ENCODE data around the gene GALNT18. TPM values are rescaled to one million over a fixed set of nuclear protein-coding genes. Genes with fewer than 3 reads are reported as not detected.

GALNT18 gene
- total and polyA plus RNA-seq, 2 donors: 7.9 to 16.1 TPM

DNA sequence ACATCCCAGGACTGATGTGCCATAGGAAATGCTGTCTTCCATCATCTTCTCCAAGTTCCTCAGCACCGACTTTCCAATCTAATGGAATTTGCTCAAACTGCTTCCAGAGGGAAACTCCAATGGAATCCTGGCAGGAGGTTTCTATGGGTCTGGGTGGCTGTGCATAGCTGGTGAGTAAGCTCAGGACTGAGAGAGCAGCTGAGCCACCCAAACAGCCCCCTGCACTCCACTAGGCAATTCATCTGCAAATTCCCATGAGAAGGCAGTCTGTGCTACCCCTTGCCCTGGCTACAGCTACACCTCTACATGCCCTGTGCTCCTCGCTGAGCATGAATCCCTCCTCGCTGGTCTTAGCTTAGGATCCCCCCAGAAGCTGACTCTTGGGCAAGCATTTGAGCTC is 140.8 kb downstream of the GALNT18 start:
- no peak overlapping the region for H3K27ac ChIP-seq (ENCODE audit: low read depth in 1 of 2, low read length in 1 of 2)
- no peak for DNase-seq (ENCODE audit: low read depth in 6 of 9, low spot score in 9 of 9)
- no peak overlapping the region for H3K4me3 ChIP-seq (ENCODE audit: low read length in 2 of 2)
- no peaks in the 10 kb centered on the region for H3K9me3 ChIP-seq (ENCODE audit: control insufficient read depth in 2 of 2, insufficient read depth in 1 of 2, low read length in 1 of 2)
- H3K27me3 ChIP-seq (ENCODE audit: control insufficient read depth in 2 of 2, insufficient read depth in 1 of 2, low read length in 1 of 2): peaks cover 0 to 2% of the 10 kb centered on the region in 2 donors
- H3K36me3 ChIP-seq (ENCODE audit: control insufficient read depth in 2 of 2, insufficient read depth in 2 of 2, low read length in 1 of 2): no peaks in the 10 kb centered on the region
- WGBS: 93% methylated on average over 2 of the region's 3 CpGs
- no peaks in the 10 kb centered on the region for H3K4me1 ChIP-seq (ENCODE audit: control insufficient read depth in 2 of 2, insufficient read depth in 2 of 2, low read length in 2 of 2)

DNA sequence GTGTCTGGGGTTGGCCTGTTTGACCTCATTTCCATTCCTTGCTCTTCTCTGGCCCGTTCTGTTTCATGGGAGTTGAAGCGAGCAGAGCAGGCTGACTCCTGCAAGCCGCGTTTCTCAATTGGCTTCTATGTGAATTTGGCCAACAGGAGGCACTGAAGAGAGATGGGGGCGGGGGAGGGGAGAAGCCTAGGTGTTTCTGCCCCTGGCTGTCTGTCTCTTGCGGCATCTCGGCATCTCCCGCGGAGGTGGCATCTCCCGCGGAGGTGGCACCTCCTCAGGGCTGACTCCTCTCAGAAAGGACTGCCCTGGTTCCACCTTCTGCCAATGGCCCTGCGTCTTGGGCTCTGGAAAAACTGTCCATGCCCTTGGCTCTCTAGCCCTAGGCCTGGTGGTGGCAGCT is 143.1 kb downstream of the GALNT18 start:
- Histone ChIP-seq H3K4me3 (ENCODE audit: low read length in 2 of 2) (no peak overlapping the region), H3K36me3 (ENCODE audit: control insufficient read depth in 2 of 2, insufficient read depth in 2 of 2, low read length in 1 of 2) (no peaks in the 10 kb centered on the region), H3K4me1 (ENCODE audit: control insufficient read depth in 2 of 2, insufficient read depth in 2 of 2, low read length in 2 of 2) (no peaks in the 10 kb centered on the region), H3K9me3 (ENCODE audit: control insufficient read depth in 2 of 2, insufficient read depth in 1 of 2, low read length in 1 of 2) (no peaks in the 10 kb centered on the region), H3K27ac (ENCODE audit: low read depth in 1 of 2, low read length in 1 of 2) (no peak overlapping the region), H3K27me3 (ENCODE audit: control insufficient read depth in 2 of 2, insufficient read depth in 1 of 2, low read length in 1 of 2) (peaks cover 0 to 2% of the 10 kb centered on the region in 2 donors)
- DNase-seq (ENCODE audit: low read depth in 6 of 9, low spot score in 9 of 9): no peak
- 91% methylated on average over 12 of the region's 12 CpGs for WGBS

DNA sequence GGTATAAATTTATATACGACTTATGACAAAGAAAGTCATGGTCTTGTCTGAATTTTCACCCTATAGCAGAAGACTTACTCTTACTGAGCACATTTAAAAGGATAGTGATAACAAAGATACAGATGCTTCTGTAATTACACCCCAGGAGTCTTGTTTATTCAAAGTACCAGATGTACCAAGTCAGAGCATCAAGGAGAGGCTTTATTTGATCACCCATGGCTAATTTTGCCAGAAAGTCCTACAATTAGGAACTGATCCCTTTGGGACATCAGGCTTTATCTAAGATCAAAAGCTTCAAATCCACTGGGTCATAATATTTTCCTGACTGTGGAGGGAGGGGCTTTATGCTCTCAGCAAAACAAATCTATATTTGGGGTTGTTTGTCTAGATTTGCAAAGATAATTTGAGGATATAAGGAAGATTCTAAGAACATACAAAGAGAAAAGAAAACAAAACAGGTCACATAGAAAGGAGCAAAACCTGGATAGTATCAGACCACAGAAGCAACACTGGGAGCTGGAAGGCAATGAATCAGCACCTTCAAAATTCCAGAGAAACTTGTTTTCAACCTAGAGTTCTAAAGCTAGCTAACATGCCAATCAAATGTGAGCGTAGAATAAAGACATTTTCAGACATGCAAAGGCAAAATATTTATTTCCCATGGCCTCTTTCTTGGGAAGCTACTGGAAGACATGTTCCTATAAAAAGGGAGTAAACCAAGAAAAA is 143.9 kb downstream of the GALNT18 start:
- no peak for DNase-seq (ENCODE audit: low read depth in 6 of 9, low spot score in 9 of 9)
- no peaks in the 10 kb centered on the region for H3K4me1 ChIP-seq (ENCODE audit: control insufficient read depth in 2 of 2, insufficient read depth in 2 of 2, low read length in 2 of 2)
- H3K27ac ChIP-seq (ENCODE audit: low read depth in 1 of 2, low read length in 1 of 2): no peak overlapping the region
- H3K27me3 ChIP-seq (ENCODE audit: control insufficient read depth in 2 of 2, insufficient read depth in 1 of 2, low read length in 1 of 2): peaks cover 0 to 2% of the 10 kb centered on the region in 2 donors
- WGBS: 69% methylated on average over 2 of the region's 2 CpGs
- no peaks in the 10 kb centered on the region for H3K9me3 ChIP-seq (ENCODE audit: control insufficient read depth in 2 of 2, insufficient read depth in 1 of 2, low read length in 1 of 2)
- H3K4me3 ChIP-seq (ENCODE audit: low read length in 2 of 2): no peak overlapping the region
- H3K36me3 ChIP-seq (ENCODE audit: control insufficient read depth in 2 of 2, insufficient read depth in 2 of 2, low read length in 1 of 2): no peaks in the 10 kb centered on the region

DNA sequence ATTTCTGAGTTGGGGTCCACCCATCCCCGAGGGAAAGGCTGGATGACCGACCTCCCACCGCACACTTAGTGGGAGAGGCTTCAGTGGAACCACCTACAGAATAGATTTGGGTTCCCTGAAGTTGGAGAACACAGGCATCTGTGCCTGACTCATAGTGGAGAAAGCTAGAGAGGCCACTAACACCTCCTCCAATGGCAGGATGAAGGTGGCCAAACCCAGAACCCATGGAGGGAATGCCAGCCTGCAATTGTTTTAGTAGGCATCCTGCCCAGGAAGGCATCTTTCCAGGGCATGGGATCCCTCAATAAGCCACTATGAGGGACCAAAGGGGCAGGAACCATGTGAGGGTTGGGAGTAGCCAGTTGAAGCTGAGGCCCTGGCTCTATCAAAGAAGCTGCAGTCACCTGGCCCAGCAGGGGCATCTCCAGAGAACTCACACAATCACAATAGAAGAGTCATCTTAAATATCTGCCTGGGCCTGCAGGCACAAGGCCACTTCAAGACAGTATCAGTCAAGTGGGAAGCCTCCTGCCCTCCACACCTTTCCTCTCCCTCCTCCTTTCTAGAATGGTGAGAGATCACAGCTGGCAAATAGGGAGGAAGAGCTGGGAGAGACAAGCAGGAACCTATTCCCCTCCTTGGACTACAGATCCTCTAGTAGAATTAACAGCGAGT is 144.7 kb downstream of the GALNT18 start:
- Histone ChIP-seq H3K9me3 (ENCODE audit: control insufficient read depth in 2 of 2, insufficient read depth in 1 of 2, low read length in 1 of 2) (no peaks in the 10 kb centered on the region), H3K27me3 (ENCODE audit: control insufficient read depth in 2 of 2, insufficient read depth in 1 of 2, low read length in 1 of 2) (peaks cover 0 to 2% of the 10 kb centered on the region in 2 donors), H3K36me3 (ENCODE audit: control insufficient read depth in 2 of 2, insufficient read depth in 2 of 2, low read length in 1 of 2) (no peaks in the 10 kb centered on the region), H3K27ac (ENCODE audit: low read depth in 1 of 2, low read length in 1 of 2) (no peak overlapping the region), H3K4me1 (ENCODE audit: control insufficient read depth in 2 of 2, insufficient read depth in 2 of 2, low read length in 2 of 2) (no peaks in the 10 kb centered on the region), H3K4me3 (ENCODE audit: low read length in 2 of 2) (no peak overlapping the region)
- no peak for DNase-seq (ENCODE audit: low read depth in 6 of 9, low spot score in 9 of 9)
- WGBS: 65% methylated on average over 4 of the region's 4 CpGs

DNA sequence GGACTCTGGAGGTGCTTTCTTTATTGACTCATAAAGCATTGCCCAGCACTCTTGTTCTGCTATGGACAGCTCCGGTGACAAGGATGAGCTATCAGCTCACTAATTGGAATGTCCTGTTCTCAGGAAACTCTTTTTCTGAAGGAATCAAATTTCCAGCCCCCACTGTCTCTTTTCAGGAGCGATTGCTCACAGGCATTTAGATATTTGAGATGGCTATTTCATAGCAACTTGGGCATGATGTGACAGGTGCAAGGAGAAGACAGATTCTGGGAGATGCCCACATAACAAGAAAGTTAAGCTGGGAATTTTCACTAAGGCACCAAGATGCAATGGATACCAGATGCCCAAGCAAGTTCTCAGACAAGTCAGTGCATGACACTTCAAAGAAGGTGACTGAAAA is 145.3 kb downstream of the GALNT18 start:
- no peaks in the 10 kb centered on the region for H3K9me3 ChIP-seq (ENCODE audit: control insufficient read depth in 2 of 2, insufficient read depth in 1 of 2, low read length in 1 of 2)

DNA sequence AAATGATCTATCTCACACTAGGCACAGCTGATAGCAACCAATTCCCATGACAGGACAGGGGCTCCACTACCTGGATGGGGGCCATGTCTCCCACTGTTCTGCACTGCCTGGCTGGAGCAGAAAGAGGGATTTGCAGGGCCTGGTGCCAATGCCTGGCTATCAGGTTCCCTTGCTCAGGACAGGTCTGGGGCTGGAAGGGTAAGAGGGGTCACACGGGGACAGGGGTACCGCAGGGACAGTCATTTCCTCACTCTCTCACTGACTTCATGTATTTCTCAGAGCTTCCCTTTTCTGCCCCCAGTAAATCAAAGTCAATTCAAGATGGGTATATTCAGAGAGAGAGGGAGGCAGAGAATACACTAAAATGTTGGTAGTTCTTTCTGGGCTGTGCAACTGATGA is 149.7 kb downstream of the GALNT18 start:
- Histone ChIP-seq H3K4me1 (ENCODE audit: control insufficient read depth in 2 of 2, insufficient read depth in 2 of 2, low read length in 2 of 2) (no peaks in the 10 kb centered on the region), H3K9me3 (ENCODE audit: control insufficient read depth in 2 of 2, insufficient read depth in 1 of 2, low read length in 1 of 2) (no peaks in the 10 kb centered on the region), H3K27me3 (ENCODE audit: control insufficient read depth in 2 of 2, insufficient read depth in 1 of 2, low read length in 1 of 2) (no peaks in the 10 kb centered on the region), H3K36me3 (ENCODE audit: control insufficient read depth in 2 of 2, insufficient read depth in 2 of 2, low read length in 1 of 2) (no peaks in the 10 kb centered on the region), H3K27ac (ENCODE audit: low read depth in 1 of 2, low read length in 1 of 2) (no peak overlapping the region), H3K4me3 (ENCODE audit: low read length in 2 of 2) (no peak overlapping the region)
- DNase-seq (ENCODE audit: low read depth in 6 of 9, low spot score in 9 of 9): no peak
- 5% methylated on average over 2 of the region's 2 CpGs for WGBS

More for the DNA sequence above, 145.3 kb downstream of the GALNT18 start:
- Histone ChIP-seq H3K36me3 (ENCODE audit: control insufficient read depth in 2 of 2, insufficient read depth in 2 of 2, low read length in 1 of 2) (no peaks in the 10 kb centered on the region), H3K4me1 (ENCODE audit: control insufficient read depth in 2 of 2, insufficient read depth in 2 of 2, low read length in 2 of 2) (no peaks in the 10 kb centered on the region), H3K27me3 (ENCODE audit: control insufficient read depth in 2 of 2, insufficient read depth in 1 of 2, low read length in 1 of 2) (peaks cover 0 to 2% of the 10 kb centered on the region in 2 donors), H3K27ac (ENCODE audit: low read depth in 1 of 2, low read length in 1 of 2) (no peak overlapping the region), H3K4me3 (ENCODE audit: low read length in 2 of 2) (no peak overlapping the region)
- 89% methylated on average over 2 of the region's 2 CpGs for WGBS
- peak in 1 of 9 donors; percentile 2 for DNase-seq (ENCODE audit: low read depth in 6 of 9, low spot score in 9 of 9)

DNA sequence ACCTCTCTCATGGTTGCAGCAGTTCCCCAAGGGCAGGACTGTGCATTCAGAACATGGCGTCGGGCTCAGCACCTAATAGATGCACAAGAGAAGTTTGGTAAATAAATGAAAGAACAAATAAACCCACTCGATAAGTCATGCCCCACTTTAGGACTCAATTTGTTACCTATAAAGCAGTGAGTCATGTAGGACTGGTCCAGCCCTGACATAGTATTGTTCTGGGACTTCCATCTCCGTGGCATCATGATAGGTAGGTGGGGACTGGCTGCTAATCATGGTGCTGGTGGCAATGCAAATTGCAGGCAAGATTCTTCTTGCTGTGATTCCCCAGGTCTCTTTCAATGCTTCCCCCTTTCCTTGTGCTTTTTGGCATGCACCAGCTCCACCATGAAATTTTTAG is 150.6 kb downstream of the GALNT18 start:
- H3K27me3 ChIP-seq (ENCODE audit: control insufficient read depth in 2 of 2, insufficient read depth in 1 of 2, low read length in 1 of 2): no peaks in the 10 kb centered on the region
- no peaks in the 10 kb centered on the region for H3K9me3 ChIP-seq (ENCODE audit: control insufficient read depth in 2 of 2, insufficient read depth in 1 of 2, low read length in 1 of 2)
- H3K4me1 ChIP-seq (ENCODE audit: control insufficient read depth in 2 of 2, insufficient read depth in 2 of 2, low read length in 2 of 2): no peaks in the 10 kb centered on the region
- DNase-seq (ENCODE audit: low read depth in 6 of 9, low spot score in 9 of 9): no peak
- WGBS: 73% methylated on average over 4 of the region's 4 CpGs
- no peak overlapping the region for H3K27ac ChIP-seq (ENCODE audit: low read depth in 1 of 2, low read length in 1 of 2)
- H3K4me3 ChIP-seq (ENCODE audit: low read length in 2 of 2): no peak overlapping the region
- no peaks in the 10 kb centered on the region for H3K36me3 ChIP-seq (ENCODE audit: control insufficient read depth in 2 of 2, insufficient read depth in 2 of 2, low read length in 1 of 2)

DNA sequence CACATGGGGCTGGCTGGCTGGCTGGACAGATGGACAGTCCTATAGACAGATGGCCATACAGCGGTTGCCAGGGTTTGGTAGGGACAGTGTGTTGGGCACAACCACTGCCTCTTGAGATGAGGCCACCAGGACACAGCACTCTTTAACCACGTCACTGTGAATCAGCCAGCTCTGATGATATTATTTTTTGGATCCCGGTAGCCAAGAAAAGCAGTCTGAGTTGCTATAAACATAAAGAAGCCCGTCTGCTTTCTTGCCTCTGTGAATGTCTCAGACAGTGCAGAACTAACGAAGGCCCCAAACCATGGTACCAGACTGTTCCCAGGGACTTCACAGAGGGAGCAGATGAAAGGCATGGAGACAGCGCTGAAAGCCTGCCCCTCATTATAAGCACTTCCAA is 152.9 kb downstream of the GALNT18 start:
- 95% methylated on average over 6 of the region's 6 CpGs for WGBS
- DNase-seq (ENCODE audit: low read depth in 6 of 9, low spot score in 9 of 9): no peak
- no peaks in the 10 kb centered on the region for H3K9me3 ChIP-seq (ENCODE audit: control insufficient read depth in 2 of 2, insufficient read depth in 1 of 2, low read length in 1 of 2)

DNA sequence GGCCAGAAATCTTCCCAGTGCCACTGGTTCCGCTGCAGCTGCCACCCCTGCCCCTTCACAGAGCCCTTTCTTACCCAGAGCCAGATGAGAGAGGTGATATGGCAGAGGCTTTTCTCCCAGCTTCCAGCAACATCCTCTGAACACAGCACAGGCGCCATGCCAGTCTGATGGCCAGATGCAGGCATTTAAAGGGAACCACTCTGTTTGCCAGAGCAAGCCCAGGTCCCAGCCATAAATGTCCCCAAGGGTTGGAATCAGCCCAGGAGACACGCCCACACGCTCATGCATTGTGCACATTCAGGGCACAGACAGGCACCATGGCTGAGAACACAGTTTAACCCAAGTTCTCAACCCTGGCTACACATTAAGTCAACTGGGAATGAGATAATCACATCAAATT is 154.5 kb downstream of the GALNT18 start:
- Histone ChIP-seq H3K36me3 (ENCODE audit: control insufficient read depth in 2 of 2, insufficient read depth in 2 of 2, low read length in 1 of 2) (no peaks in the 10 kb centered on the region), H3K9me3 (ENCODE audit: control insufficient read depth in 2 of 2, insufficient read depth in 1 of 2, low read length in 1 of 2) (no peaks in the 10 kb centered on the region), H3K27ac (ENCODE audit: low read depth in 1 of 2, low read length in 1 of 2) (no peak overlapping the region), H3K4me1 (ENCODE audit: control insufficient read depth in 2 of 2, insufficient read depth in 2 of 2, low read length in 2 of 2) (no peaks in the 10 kb centered on the region), H3K27me3 (ENCODE audit: control insufficient read depth in 2 of 2, insufficient read depth in 1 of 2, low read length in 1 of 2) (no peaks in the 10 kb centered on the region), H3K4me3 (ENCODE audit: low read length in 2 of 2) (no peak overlapping the region)
- DNase-seq (ENCODE audit: low read depth in 6 of 9, low spot score in 9 of 9): no peak
- WGBS: 97% methylated on average over 4 of the region's 4 CpGs

More for the DNA sequence above, 152.9 kb downstream of the GALNT18 start:
- no peak overlapping the region for H3K4me3 ChIP-seq (ENCODE audit: low read length in 2 of 2)
- no peaks in the 10 kb centered on the region for H3K4me1 ChIP-seq (ENCODE audit: control insufficient read depth in 2 of 2, insufficient read depth in 2 of 2, low read length in 2 of 2)
- no peak overlapping the region for H3K27ac ChIP-seq (ENCODE audit: low read depth in 1 of 2, low read length in 1 of 2)
- no peaks in the 10 kb centered on the region for H3K27me3 ChIP-seq (ENCODE audit: control insufficient read depth in 2 of 2, insufficient read depth in 1 of 2, low read length in 1 of 2)
- H3K36me3 ChIP-seq (ENCODE audit: control insufficient read depth in 2 of 2, insufficient read depth in 2 of 2, low read length in 1 of 2): no peaks in the 10 kb centered on the region
